ENCODE results near the gene FBXL7.

FBXL7 gene

GRCh38 chr5:15493501-15493900, 6.5 kb upstream of the FBXL7 start:
- H3K27ac ChIP-seq = no peak overlapping the region
- TF ChIP-seq CTCF (IDR thresholded peaks at IDR 0.05; ENCODE audit: low read depth, low read length) = no peak
- no peaks in the 10 kb centered on the region for H3K9me3 ChIP-seq (ENCODE audit: severe bottlenecking)
- no peak overlapping the region for H3K4me3 ChIP-seq (ENCODE audit: low read depth, low read length)
- H3K27me3 ChIP-seq (ENCODE audit: insufficient read depth, low read depth, severe bottlenecking) = no peaks in the 10 kb centered on the region
- DNase-seq = no peak
- no peaks in the 10 kb centered on the region for H3K36me3 ChIP-seq

- H3K27ac ChIP-seq = no peak overlapping the region
- TF ChIP-seq CTCF (IDR thresholded peaks at IDR 0.05; ENCODE audit: low read depth, low read length) = no peak
- DNase-seq = no peak
Measured at GRCh38 chr5:15495026-15495425, 5.0 kb upstream of the FBXL7 start.

GRCh38 chr5:15496886-15497285, 3.1 kb upstream of the FBXL7 start:
- TF ChIP-seq CTCF (IDR thresholded peaks at IDR 0.05; ENCODE audit: low read depth, low read length) = no peak
- DNase-seq = no peak

More at GRCh38 chr5:15495026-15495425, 5.0 kb upstream of the FBXL7 start:
- Histone ChIP-seq H3K4me3 (ENCODE audit: low read depth, low read length) (no peak overlapping the region), H3K36me3 (no peaks in the 10 kb centered on the region), H3K9me3 (ENCODE audit: severe bottlenecking) (no peaks in the 10 kb centered on the region), H3K27me3 (ENCODE audit: insufficient read depth, low read depth, severe bottlenecking) (no peaks in the 10 kb centered on the region)

GRCh38 chr5:15500325-15501001, 483 bp downstream of the FBXL7 start:
- Histone ChIP-seq H3K27me3 (ENCODE audit: insufficient read depth, low read depth, severe bottlenecking) (no peaks in the 10 kb centered on the region), H3K36me3 (no peaks in the 10 kb centered on the region), H3K9me3 (ENCODE audit: severe bottlenecking) (no peaks in the 10 kb centered on the region), H3K4me3 (ENCODE audit: low read depth, low read length) (peak overlapping the region; percentile 95), H3K27ac (no peak overlapping the region; the same call in 1 of the 2 replicates)
- DNase-seq = peak; percentile 50
- no peak for TF ChIP-seq CTCF (IDR thresholded peaks at IDR 0.05; ENCODE audit: low read depth, low read length)

More at GRCh38 chr5:15496886-15497285, 3.1 kb upstream of the FBXL7 start:
- H3K36me3 ChIP-seq = no peaks in the 10 kb centered on the region
- no peaks in the 10 kb centered on the region for H3K9me3 ChIP-seq (ENCODE audit: severe bottlenecking)
- H3K27ac ChIP-seq = no peak overlapping the region
- no peak overlapping the region for H3K4me3 ChIP-seq (ENCODE audit: low read depth, low read length)
- H3K27me3 ChIP-seq (ENCODE audit: insufficient read depth, low read depth, severe bottlenecking) = no peaks in the 10 kb centered on the region

- TF ChIP-seq CTCF (IDR thresholded peaks at IDR 0.05; ENCODE audit: low read depth, low read length) = peak; percentile 42
- Histone ChIP-seq H3K9me3 (ENCODE audit: severe bottlenecking) (no peaks in the 10 kb centered on the region), H3K36me3 (no peaks in the 10 kb centered on the region), H3K27me3 (ENCODE audit: insufficient read depth, low read depth, severe bottlenecking) (no peaks in the 10 kb centered on the region), H3K4me3 (ENCODE audit: low read depth, low read length) (peak overlapping the region; percentile 95), H3K27ac (no peak overlapping the region)
- peak; percentile 69 for DNase-seq
Measured at GRCh38 chr5:15501091-15501791, 1.3 kb downstream of the FBXL7 start.

Data from WERI-Rb-1 (cell line).